Kidney (tissue), 14 donors: Measurements from ENCODE around the gene MCMBP. TPM values are rescaled to one million over a fixed set of nuclear protein-coding genes. Genes with fewer than 3 reads are reported as not detected.

Source experiments
- DNase-seq, 5 donors: peaks; one replicate each; pipeline ENCODE4 v3.0.0-alpha.2; 2013 to 2020
- FAIRE-seq: peaks from 2 replicates; lab custom pipeline; 2012; peaks lifted over from hg19 to GRCh38; lab: Jason Lieb, UNC
- H3K27ac ChIP-seq, 2 donors: one replicate each; pipeline ENCODE4 v1.7.0; 2013; ENCODE audit warnings: low read depth in 2 of 2, low read length in 2 of 2, inconsistent platforms in 1 of 2
- H3K27me3 ChIP-seq: one replicate; pipeline ENCODE4 v1.7.1; 2013; ENCODE audit warnings: low read length, inconsistent platforms; ENCODE audit not compliant: control insufficient read depth, insufficient read depth
- H3K36me3 ChIP-seq, 3 donors: one replicate each; pipeline versions ENCODE4 v1.7.0 to v1.7.1; 2013; ENCODE audit warnings: low read length in 3 of 3, control low read depth in 1 of 3, inconsistent platforms in 1 of 3; ENCODE audit not compliant: insufficient read depth in 3 of 3, control insufficient read depth in 2 of 3
- H3K4me1 ChIP-seq, 3 donors: one replicate each; pipeline versions ENCODE4 v1.7.0 to v1.7.1; 2013; ENCODE audit warnings: low read length in 3 of 3, inconsistent platforms in 1 of 3, low read depth in 1 of 3; ENCODE audit not compliant: control insufficient read depth in 2 of 3, insufficient read depth in 2 of 3
- H3K4me3 ChIP-seq, 3 donors: one replicate each; pipeline versions ENCODE4 v1.7.0 to v1.8.1; 2013; ENCODE audit warnings: low read length in 3 of 3, control low read depth in 1 of 3, inconsistent platforms in 1 of 3
- H3K9ac ChIP-seq, 3 donors: one replicate each; pipeline versions ENCODE4 v1.7.0 to v1.7.1; 2013; ENCODE audit warnings: low read length in 3 of 3, control low read depth in 1 of 3, inconsistent platforms in 1 of 3
- H3K9me3 ChIP-seq, 3 donors: one replicate each; pipeline versions ENCODE4 v1.7.0 to v1.7.1; 2013; ENCODE audit warnings: low read length in 3 of 3, control low read depth in 1 of 3, inconsistent platforms in 1 of 3; ENCODE audit not compliant: control insufficient read depth in 2 of 3, insufficient read depth in 1 of 3
- CTCF ChIP-seq: IDR thresholded peaks from 3 replicates; pipeline ENCODE4 v1.5.1; 2012; ENCODE audit warnings: mild to moderate bottlenecking, moderate library complexity, borderline replicate concordance; ENCODE audit not compliant: insufficient read depth; ENCODE audit errors: extremely low read depth
- intact Hi-C: fragments of 100-400 bp; cut with DNase I; formaldehyde crosslinking; loops from one replicate; pipeline ENCODE4 v1.11.1; 2022
- polyA plus RNA-seq: library from polyadenylated mRNA; stranded (reverse); fragments of 350-450 nt; fragmentation: Illumina TruSeq; extraction: RNeasy Lipid Tissue Mini Kit (QIAGEN cat#74804); gene quantifications from one replicate; pipeline ENCODE4 v1.2.3, GENCODE V29; 2014; ENCODE audit warnings: low read depth, low replicate concordance; ENCODE audit not compliant: insufficient read depth
- total RNA-seq: library from RNA; stranded (reverse); fragmentation: NEBNext Ultra II Directional; extraction: Animal tissue kit (Norgen Biotek cat#: 25700); gene quantifications from one replicate; pipeline ENCODE4 v1.2.1, GENCODE V29; 2021
- donor health status: control.
- donor health status: control.
- donor health status: control.
- donor health status: control.
- donor health status: control.
- donor health status: DM: yes; HTN: yes; CAD: no.
- donor health status: Normal renal cell carcinoma (clear cell type).

The MCMBP gene
- total and polyA plus RNA-seq, 2 donors from 2014 or later, result 21.3 to 45.3 TPM

- DNase-seq, result no peak
- H3K9ac ChIP-seq, result no peak overlapping the region
Observed at GRCh38 chr10:119782981-119783664, 89.5 kb downstream of the MCMBP start.

DNA sequence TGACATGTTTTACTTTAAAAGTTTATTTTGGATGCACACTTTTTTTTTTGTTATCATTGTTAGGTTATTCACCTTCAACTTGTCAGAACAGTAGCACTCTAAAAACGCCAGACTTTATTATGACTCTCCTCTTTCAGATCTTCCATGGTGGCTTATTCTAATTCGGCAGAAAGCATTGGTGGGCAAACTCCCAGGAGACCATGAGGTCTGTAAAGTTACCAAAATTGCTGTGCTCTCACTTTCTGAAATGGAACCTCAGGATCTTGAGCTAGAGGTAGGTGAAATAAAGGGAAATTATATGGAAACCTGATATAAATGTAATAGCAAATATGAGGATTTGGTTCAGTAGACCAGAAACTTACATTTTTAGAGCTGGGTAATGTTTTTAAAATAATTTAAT is 91.1 kb downstream of the MCMBP start:
- H3K27ac ChIP-seq, result no peak overlapping the region
- H3K4me1 ChIP-seq, result no peaks in the 10 kb centered on the region
- H3K4me3 ChIP-seq, result no peak overlapping the region
- FAIRE-seq (no peak), DNase-seq (no peak)
- no peak for TF ChIP-seq CTCF
- intact Hi-C loops, result no loop called here
- no peaks in the 10 kb centered on the region for H3K36me3 ChIP-seq
- no peaks in the 10 kb centered on the region for H3K27me3 ChIP-seq
- no peak overlapping the region for H3K9ac ChIP-seq
- no peaks in the 10 kb centered on the region for H3K9me3 ChIP-seq

More at GRCh38 chr10:119782981-119783664, 89.5 kb downstream of the MCMBP start:
- no peaks in the 10 kb centered on the region for H3K27me3 ChIP-seq
- intact Hi-C loops, result no loop called here
- no peak overlapping the region for H3K27ac ChIP-seq
- H3K9me3 ChIP-seq, result no peaks in the 10 kb centered on the region
- no peak overlapping the region for H3K4me3 ChIP-seq
- peak; percentile 11 for FAIRE-seq
- no peaks in the 10 kb centered on the region for H3K4me1 ChIP-seq
- no peaks in the 10 kb centered on the region for H3K36me3 ChIP-seq
- no peak for TF ChIP-seq CTCF

- H3K27ac ChIP-seq, result no peak overlapping the region
- FAIRE-seq (no peak), DNase-seq (no peak)
- no peak for TF ChIP-seq CTCF
- no peak overlapping the region for H3K9ac ChIP-seq
- H3K4me1 ChIP-seq, result no peaks in the 10 kb centered on the region
- intact Hi-C loops, result no loop called here
- no peaks in the 10 kb centered on the region for H3K27me3 ChIP-seq
- H3K9me3 ChIP-seq, result no peaks in the 10 kb centered on the region
- H3K36me3 ChIP-seq, result no peaks in the 10 kb centered on the region
- no peak overlapping the region for H3K4me3 ChIP-seq
Observed at GRCh38 chr10:119780879-119781480, 91.7 kb downstream of the MCMBP start.

Other genes with a start within 250 kb of the MCMBP start
- gene BAG3, start 221.5 kb downstream of the MCMBP start, total RNA-seq, result 42.0 TPM
- gene BAG3, start 221.5 kb downstream of the MCMBP start, polyA plus RNA-seq, result 54.9 TPM
- 17.5 TPM for gene INPP5F, start 146.8 kb downstream of the MCMBP start, total RNA-seq
- 16.4 TPM for gene INPP5F, start 146.8 kb downstream of the MCMBP start, polyA plus RNA-seq
- 65.2 TPM for gene SEC23IP, start 19.9 kb upstream of the MCMBP start, total RNA-seq
- 13.3 TPM for gene SEC23IP, start 19.9 kb upstream of the MCMBP start, polyA plus RNA-seq